ENCODE data around the gene NAXE.
"Not testable (repeated sequence)": the region's sequence is repeated elsewhere in the genome, so short reads cannot be mapped to it uniquely, and the experiment has no call there.

NAXE gene

DNA sequence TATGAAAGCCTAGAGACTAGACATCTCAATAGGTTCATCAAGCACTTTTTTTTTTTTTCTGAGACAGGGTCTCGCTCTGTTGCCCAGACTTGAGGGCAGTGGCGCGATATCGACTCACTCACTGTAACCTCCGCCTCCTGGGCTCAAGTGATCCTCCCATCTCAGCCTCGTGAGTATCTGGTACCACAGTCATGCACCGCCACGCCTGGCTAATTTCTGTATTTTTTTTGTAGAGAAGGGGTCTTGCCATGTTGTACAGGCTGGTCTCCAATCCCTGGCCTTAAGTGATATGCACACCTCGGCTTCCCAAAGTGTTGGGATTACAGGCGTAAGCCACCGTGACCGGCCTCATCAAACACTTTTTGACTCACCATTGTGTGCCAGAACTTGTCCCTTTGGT is 10.3 kb downstream of the NAXE start:
- ATAC-seq, result peak; percentile 6
- no peak for TF ChIP-seq PATZ1 (CRISPR knock-in tag; IDR thresholded peaks at IDR 0.05; ENCODE audit: borderline replicate concordance)
- TF ChIP-seq ZFP3 (CRISPR knock-in tag; IDR thresholded peaks at IDR 0.05), result no peak
- no peak for TF ChIP-seq ZNF565 (CRISPR knock-in tag; conservative IDR thresholded peaks at IDR 0.05; ENCODE audit: low read depth)
- no peak for TF ChIP-seq GLIS3 (CRISPR knock-in tag; IDR thresholded peaks at IDR 0.05)
- TF ChIP-seq ZC3H10 (CRISPR knock-in tag; IDR thresholded peaks at IDR 0.05), result no peak
- TF ChIP-seq ZNF70 (CRISPR knock-in tag; IDR thresholded peaks at IDR 0.05), result no peak
- TF ChIP-seq SNAI2 (CRISPR knock-in tag; IDR thresholded peaks at IDR 0.05), result no peak
- TF ChIP-seq TOX (CRISPR knock-in tag; IDR thresholded peaks at IDR 0.05; ENCODE audit: borderline replicate concordance), result no peak
- TF ChIP-seq PPARA (CRISPR knock-in tag; IDR thresholded peaks at IDR 0.05; ENCODE audit: borderline replicate concordance), result no peak
- no peak for TF ChIP-seq TSHZ2 (CRISPR knock-in tag; IDR thresholded peaks at IDR 0.05)
- TF ChIP-seq ISL1 (CRISPR knock-in tag; IDR thresholded peaks at IDR 0.05), result no peak
- TF ChIP-seq, protein P1, sequence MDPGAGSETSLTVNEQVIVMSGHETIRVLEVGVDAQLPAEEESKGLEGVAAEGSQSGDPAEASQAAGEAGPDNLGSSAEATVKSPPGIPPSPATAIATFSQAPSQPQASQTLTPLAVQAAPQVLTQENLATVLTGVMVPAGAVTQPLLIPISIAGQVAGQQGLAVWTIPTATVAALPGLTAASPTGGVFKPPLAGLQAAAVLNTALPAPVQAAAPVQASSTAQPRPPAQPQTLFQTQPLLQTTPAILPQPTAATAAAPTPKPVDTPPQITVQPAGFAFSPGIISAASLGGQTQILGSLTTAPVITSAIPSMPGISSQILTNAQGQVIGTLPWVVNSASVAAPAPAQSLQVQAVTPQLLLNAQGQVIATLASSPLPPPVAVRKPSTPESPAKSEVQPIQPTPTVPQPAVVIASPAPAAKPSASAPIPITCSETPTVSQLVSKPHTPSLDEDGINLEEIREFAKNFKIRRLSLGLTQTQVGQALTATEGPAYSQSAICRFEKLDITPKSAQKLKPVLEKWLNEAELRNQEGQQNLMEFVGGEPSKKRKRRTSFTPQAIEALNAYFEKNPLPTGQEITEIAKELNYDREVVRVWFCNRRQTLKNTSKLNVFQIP (CRISPR knock-in tag; IDR thresholded peaks at IDR 0.05; ENCODE audit: borderline replicate concordance, low read depth), result no peak
- no peak for TF ChIP-seq TCF4 (CRISPR knock-in tag; IDR thresholded peaks at IDR 0.05; ENCODE audit: borderline replicate concordance)
- no peak for TF ChIP-seq ARNTL (CRISPR knock-in tag; IDR thresholded peaks at IDR 0.05; ENCODE audit: borderline replicate concordance, low read depth)
- TF ChIP-seq CSDC2 (CRISPR knock-in tag; IDR thresholded peaks at IDR 0.05), result no peak

DNA sequence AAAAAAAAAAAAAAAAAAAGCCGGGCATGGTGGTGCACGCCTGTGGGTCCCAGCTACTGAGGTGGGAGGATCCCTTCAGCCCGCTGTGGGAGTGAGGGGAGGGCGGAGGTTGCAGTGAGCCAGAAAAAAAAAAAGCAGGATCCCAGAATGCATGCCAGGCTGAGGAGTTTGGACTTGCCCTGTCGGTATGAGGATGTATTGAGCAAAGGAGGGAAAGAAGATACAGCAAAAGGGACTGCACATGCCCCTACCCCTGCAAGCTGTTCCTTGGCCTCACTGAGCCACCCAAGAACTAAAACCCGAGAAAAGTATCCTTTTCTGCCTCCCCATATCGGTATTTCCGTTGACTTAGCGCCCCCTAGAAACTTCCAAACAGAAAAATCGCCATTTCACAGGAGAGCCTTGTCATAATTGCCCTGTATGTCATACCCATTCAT is 11.0 kb downstream of the NAXE start:
- ATAC-seq, result no peak
- TF ChIP-seq ZNF8 (CRISPR knock-in tag; IDR thresholded peaks at IDR 0.05) (no peak), CSRNP3 (CRISPR knock-in tag; IDR thresholded peaks at IDR 0.05) (no peak), ZNF70 (CRISPR knock-in tag; IDR thresholded peaks at IDR 0.05) (no peak), PPARA (CRISPR knock-in tag; IDR thresholded peaks at IDR 0.05; ENCODE audit: borderline replicate concordance) (no peak), TOX (CRISPR knock-in tag; IDR thresholded peaks at IDR 0.05; ENCODE audit: borderline replicate concordance) (no peak), PATZ1 (CRISPR knock-in tag; IDR thresholded peaks at IDR 0.05; ENCODE audit: borderline replicate concordance) (no peak), ZFP3 (CRISPR knock-in tag; IDR thresholded peaks at IDR 0.05) (no peak), TCF4 (CRISPR knock-in tag; IDR thresholded peaks at IDR 0.05; ENCODE audit: borderline replicate concordance) (no peak), ARNTL (CRISPR knock-in tag; IDR thresholded peaks at IDR 0.05; ENCODE audit: borderline replicate concordance, low read depth) (no peak), BACH2 (CRISPR knock-in tag; IDR thresholded peaks at IDR 0.05; ENCODE audit: borderline replicate concordance) (no peak), CSDC2 (CRISPR knock-in tag; IDR thresholded peaks at IDR 0.05) (no peak), ZFP30 (CRISPR knock-in tag; IDR thresholded peaks at IDR 0.05) (no peak), TSHZ2 (CRISPR knock-in tag; IDR thresholded peaks at IDR 0.05) (no peak), SNAI2 (CRISPR knock-in tag; IDR thresholded peaks at IDR 0.05) (no peak), ZNF565 (CRISPR knock-in tag; conservative IDR thresholded peaks at IDR 0.05; ENCODE audit: low read depth) (no peak)
- TF ChIP-seq, protein P1 (CRISPR knock-in tag; IDR thresholded peaks at IDR 0.05; ENCODE audit: borderline replicate concordance, low read depth), result no peak

- not testable (repeated sequence) for ATAC-seq
Measured at GRCh38 chr1:156607344-156607743, 15.8 kb downstream of the NAXE start.

Measured in SK-N-SH treated with all-trans-retinoic acid at 6 μM for 48 hours (cell line).